Loucy (cell line): ENCODE data around the gene SMS.

Source experiments
- H2AFZ ChIP-seq: fragments of 200-600 bp; sonication (generic); 2 replicates; pipeline ENCODE4 v1.6.0; 2016; ENCODE audit warnings: antibody characterized with exemption, mild to moderate bottlenecking, low read length, moderate library complexity
- H3F3A ChIP-seq: fragments of 200-600 bp; 2 replicates; pipeline ENCODE4 v1.6.0; 2016; ENCODE audit warnings: antibody characterized with exemption, low read depth, mild to moderate bottlenecking
- H3K27me3 ChIP-seq: fragments of 200-600 bp; sonication (generic); 2 replicates; pipeline ENCODE4 v1.6.1; 2014; ENCODE audit warnings: low read length, mild to moderate bottlenecking; ENCODE audit not compliant: insufficient read depth, poor library complexity, severe bottlenecking
- H3K36me3 ChIP-seq: fragments of 200-600 bp; sonication (generic); 2 replicates; pipeline ENCODE4 v1.6.1; 2016; ENCODE audit warnings: low read length; ENCODE audit not compliant: insufficient read depth
- H3K4me1 ChIP-seq: fragments of 200-600 bp; sonication (generic); 2 replicates; pipeline ENCODE4 v1.5.1; 2014; ENCODE audit warnings: low read length, mild to moderate bottlenecking; ENCODE audit not compliant: insufficient read depth, poor library complexity, severe bottlenecking
- H3K4me2 ChIP-seq: fragments of 200-600 bp; sonication (generic); 2 replicates; pipeline ENCODE4 v1.6.0; 2014; ENCODE audit warnings: antibody characterized with exemption, low read length, low read depth, mild to moderate bottlenecking; ENCODE audit not compliant: poor library complexity, severe bottlenecking
- H3K4me3 ChIP-seq: fragments of 200-600 bp; sonication (generic); 2 replicates; pipeline ENCODE4 v1.5.1; 2014; ENCODE audit warnings: low read length, mild to moderate bottlenecking, mixed read lengths; ENCODE audit not compliant: poor library complexity, severe bottlenecking
- H3K79me2 ChIP-seq: fragments of 200-600 bp; sonication (generic); 2 replicates; pipeline ENCODE4 v1.6.1; 2014; ENCODE audit warnings: low read length; ENCODE audit not compliant: insufficient read depth
- H3K9ac ChIP-seq: fragments of 200-600 bp; sonication (generic); 2 replicates; pipeline ENCODE4 v1.6.0; 2014; ENCODE audit warnings: mild to moderate bottlenecking, low read depth, low read length, moderate library complexity; ENCODE audit not compliant: poor library complexity, severe bottlenecking
- H3K9me2 ChIP-seq: fragments of 200-600 bp; sonication (generic); replicated peaks from 2 replicates; pipeline ENCODE4 v1.6.1; 2016; ENCODE audit warnings: low read depth, low read length, mixed read lengths
- H3K9me3 ChIP-seq: fragments of 200-600 bp; sonication (generic); 2 replicates; pipeline ENCODE4 v1.6.1; 2014; ENCODE audit warnings: mild to moderate bottlenecking, antibody characterized with exemption, low read length, low read depth; ENCODE audit not compliant: insufficient read depth
- H4K20me1 ChIP-seq: fragments of 200-600 bp; sonication (generic); 2 replicates; pipeline ENCODE4 v1.6.0; 2014; ENCODE audit warnings: antibody characterized with exemption, low read length, mild to moderate bottlenecking; ENCODE audit not compliant: insufficient read depth, poor library complexity, severe bottlenecking
- EZH2phosphoT487 ChIP-seq: fragments of 200-600 bp; IDR thresholded peaks from 2 replicates; pipeline ENCODE4 v1.6.1; 2018; ENCODE audit warnings: antibody characterized with exemption, mild to moderate bottlenecking, moderate library complexity, borderline replicate concordance
- TF ChIP-seq, protein P1 (sequence below): fragments of 200-600 bp; sonication (generic); conservative IDR thresholded peaks from 2 replicates; pipeline ENCODE4 v1.5.1; 2014; ENCODE audit warnings: mild to moderate bottlenecking, antibody characterized with exemption, low read length

The SMS gene

DNA sequence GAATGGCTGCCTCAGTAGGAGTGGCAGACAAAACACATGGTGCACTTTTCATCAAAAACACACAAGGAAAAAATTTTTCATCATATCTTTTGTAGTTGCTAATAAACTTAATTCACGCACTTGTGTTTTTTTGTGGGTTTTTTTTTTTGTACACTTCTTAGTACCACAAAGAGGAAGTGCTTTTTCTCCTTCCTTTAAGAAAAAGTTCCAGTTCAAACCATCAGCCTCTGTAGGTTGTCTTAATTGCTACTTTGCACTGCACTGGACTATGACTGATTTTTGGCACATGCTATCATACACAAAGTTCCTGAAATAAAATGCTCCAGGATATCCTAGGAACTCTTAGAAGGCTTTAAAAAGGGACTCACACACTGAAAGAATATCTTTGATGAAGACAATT is 91.6 kb downstream of the SMS start, which contains the start of gene PHEX:
Gene PHEX, plus strand, starts transcription at position 242 of the 400 bp plus-strand sequence. CDS start 681 bp downstream, outside the sequence.
- H3F3A ChIP-seq = no peaks in the 10 kb centered on the region
- no peaks in the 10 kb centered on the region for H3K9me3 ChIP-seq
- no peak within 1 kb of the TSS for H2AFZ ChIP-seq
- H4K20me1 ChIP-seq = no peaks in the 10 kb centered on the region
- H3K9me2 ChIP-seq = no peaks in the 10 kb centered on the region
- H3K27me3 ChIP-seq = no peaks in the 10 kb centered on the region
- H3K4me2 ChIP-seq = no peak within 1 kb of the TSS
- H3K4me1 ChIP-seq = no peaks in the 10 kb centered on the region
- no peak within 1 kb of the TSS for H3K4me3 ChIP-seq
- H3K36me3 ChIP-seq = no peaks in the 10 kb centered on the region
- H3K9ac ChIP-seq = no peak within 1 kb of the TSS
- no peak for TF ChIP-seq EZH2phosphoT487
- TF ChIP-seq, protein P1, sequence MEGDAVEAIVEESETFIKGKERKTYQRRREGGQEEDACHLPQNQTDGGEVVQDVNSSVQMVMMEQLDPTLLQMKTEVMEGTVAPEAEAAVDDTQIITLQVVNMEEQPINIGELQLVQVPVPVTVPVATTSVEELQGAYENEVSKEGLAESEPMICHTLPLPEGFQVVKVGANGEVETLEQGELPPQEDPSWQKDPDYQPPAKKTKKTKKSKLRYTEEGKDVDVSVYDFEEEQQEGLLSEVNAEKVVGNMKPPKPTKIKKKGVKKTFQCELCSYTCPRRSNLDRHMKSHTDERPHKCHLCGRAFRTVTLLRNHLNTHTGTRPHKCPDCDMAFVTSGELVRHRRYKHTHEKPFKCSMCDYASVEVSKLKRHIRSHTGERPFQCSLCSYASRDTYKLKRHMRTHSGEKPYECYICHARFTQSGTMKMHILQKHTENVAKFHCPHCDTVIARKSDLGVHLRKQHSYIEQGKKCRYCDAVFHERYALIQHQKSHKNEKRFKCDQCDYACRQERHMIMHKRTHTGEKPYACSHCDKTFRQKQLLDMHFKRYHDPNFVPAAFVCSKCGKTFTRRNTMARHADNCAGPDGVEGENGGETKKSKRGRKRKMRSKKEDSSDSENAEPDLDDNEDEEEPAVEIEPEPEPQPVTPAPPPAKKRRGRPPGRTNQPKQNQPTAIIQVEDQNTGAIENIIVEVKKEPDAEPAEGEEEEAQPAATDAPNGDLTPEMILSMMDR = no peak
- H3K79me2 ChIP-seq = no peaks in the 10 kb centered on the region

DNA sequence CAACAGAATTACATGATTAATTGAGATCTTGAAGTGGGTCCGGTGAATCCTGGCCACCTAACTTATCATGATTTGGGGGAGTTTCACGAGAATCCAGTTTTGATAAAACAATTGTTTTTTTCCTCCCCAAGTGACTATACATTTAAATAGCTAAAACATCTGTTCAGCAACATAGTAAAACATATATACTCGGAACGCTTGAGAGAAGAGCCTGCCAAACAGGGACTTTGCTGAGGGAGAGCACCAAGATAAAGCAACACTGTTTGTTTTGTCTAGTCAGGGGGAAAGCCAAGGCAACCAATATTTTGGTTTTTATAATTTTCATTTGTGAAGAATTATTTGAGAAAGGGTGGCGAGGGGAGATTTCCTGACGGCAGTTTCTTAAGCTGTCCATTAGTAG is 92.0 kb downstream of the SMS start:
- H2AFZ ChIP-seq = no peak overlapping the region
- no peaks in the 10 kb centered on the region for H4K20me1 ChIP-seq
- no peaks in the 10 kb centered on the region for H3K79me2 ChIP-seq
- no peak overlapping the region for H3K9ac ChIP-seq
- no peaks in the 10 kb centered on the region for H3K9me3 ChIP-seq
- no peak overlapping the region for H3K4me2 ChIP-seq
- no peak overlapping the region for H3K4me3 ChIP-seq
- TF ChIP-seq EZH2phosphoT487 = no peak
- TF ChIP-seq, protein P1 = no peak
- H3K4me1 ChIP-seq = no peaks in the 10 kb centered on the region
- no peaks in the 10 kb centered on the region for H3K36me3 ChIP-seq
- H3F3A ChIP-seq = no peaks in the 10 kb centered on the region
- no peaks in the 10 kb centered on the region for H3K9me2 ChIP-seq
- H3K27me3 ChIP-seq = no peaks in the 10 kb centered on the region

DNA sequence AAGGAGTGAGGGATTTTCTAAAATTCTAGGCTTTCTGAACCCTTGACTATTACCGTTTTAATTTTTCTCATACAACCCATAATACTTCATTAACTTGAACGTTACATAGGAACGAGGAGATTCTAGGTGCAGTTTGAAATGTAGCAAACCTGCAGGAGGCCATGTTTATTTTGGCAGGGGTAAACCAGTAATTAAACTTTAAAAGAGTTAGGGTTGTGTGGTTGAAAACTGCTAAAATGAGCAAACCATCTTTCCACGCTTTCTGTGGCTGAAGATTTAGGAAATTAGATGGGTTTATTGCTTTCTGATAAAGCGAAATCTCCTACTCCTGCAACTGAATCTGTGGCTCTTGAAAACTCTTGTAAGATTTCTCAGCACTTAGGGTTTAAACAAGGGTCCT is 93.3 kb downstream of the SMS start:
- Histone ChIP-seq H3K9me3 (no peaks in the 10 kb centered on the region), H4K20me1 (no peaks in the 10 kb centered on the region), H3F3A (no peaks in the 10 kb centered on the region), H3K9ac (no peak overlapping the region), H3K79me2 (no peaks in the 10 kb centered on the region), H3K4me2 (no peak overlapping the region), H3K4me3 (no peak overlapping the region), H3K4me1 (no peaks in the 10 kb centered on the region), H3K36me3 (no peaks in the 10 kb centered on the region), H3K27me3 (no peaks in the 10 kb centered on the region), H2AFZ (no peak overlapping the region), H3K9me2 (no peaks in the 10 kb centered on the region)
- TF ChIP-seq, protein P1 = no peak
